Measurements from ENCODE around the gene ZNF785. TPM values are rescaled to one million over a fixed set of nuclear protein-coding genes. Genes with fewer than 3 reads are reported as not detected.
A peak's percentile ranks its signal among the peaks of the same experiment; 100 is the strongest.

The ZNF785 gene
- total and polyA plus RNA-seq, 2 donors (not counting 3 experiments of a cell fraction or from before 2014, with no cell fraction given): 7.8 to 21.9 TPM

GRCh38 chr16:30562021-30562420 lies 23.5 kb downstream of the ZNF785 start:
- BruUV-seq (replicated peaks): no TSS peak

DNA sequence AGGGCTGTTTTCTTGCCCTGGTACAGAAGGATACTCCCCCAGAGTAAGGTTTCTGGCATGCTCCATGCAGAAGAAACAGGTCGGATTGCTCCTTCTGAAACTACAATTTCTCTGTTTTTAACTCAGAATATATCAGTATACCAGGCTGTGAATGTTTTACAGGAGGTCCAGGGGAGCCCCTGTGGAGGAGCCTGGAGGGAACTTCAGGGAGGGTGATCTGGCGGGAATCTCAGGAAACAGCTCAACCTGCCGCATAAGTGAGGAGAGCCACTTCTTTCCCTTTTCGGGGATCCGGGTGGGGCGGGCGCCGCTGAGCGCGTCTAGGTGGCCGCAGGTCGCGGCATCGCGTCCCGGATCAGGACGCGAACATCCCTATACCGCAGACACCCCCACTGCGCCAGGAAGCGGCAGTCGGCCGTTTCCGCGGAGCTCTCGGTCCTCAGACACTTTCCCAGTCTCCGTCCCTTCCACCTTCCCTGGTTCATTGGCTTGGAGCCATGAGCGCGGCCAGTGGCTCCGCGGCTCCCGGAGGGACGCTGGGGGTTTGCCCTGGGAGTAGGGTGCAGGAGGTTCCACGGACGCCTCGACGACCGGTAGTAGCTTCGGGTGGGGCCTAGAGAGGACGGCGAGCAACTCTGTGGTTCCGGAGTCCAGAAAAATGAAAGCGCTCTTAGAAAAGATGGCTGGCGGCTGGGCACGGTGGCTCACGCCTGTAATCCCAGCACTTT lies 24.2 kb downstream of the ZNF785 start:
- H3K9me3 ChIP-seq (replicated peaks; ENCODE audit: control insufficient read depth, insufficient read depth, low read length): no peaks in the 10 kb centered on the region
- CTCF ChIA-PET: interaction anchor here (1.0 to 1.8 kb wide), 4 partner anchors 26 to 132 kb away, joined by 3 to 6 read pairs (median 4); partner anchors contain the start of genes DCTPP1 and ZNF747
- H4K20me1 ChIP-seq (replicated peaks; ENCODE audit: control insufficient read depth, extremely low read depth, insufficient read depth, low read length): no peaks in the 10 kb centered on the region
- FAIRE-seq: peak; percentile 63
- H3K27ac ChIP-seq (ENCODE audit: insufficient read depth, low read depth, low read length): peak overlapping the region; percentile 2
- dilution Hi-C loops (cut with MboI; ENCODE audit: extremely low pct_ligation_motif_present, low sequenced_read_pairs) (no loop called here), intact Hi-C loops (cut with micrococcal nuclease) (no loop called here)
- H3K4me2 ChIP-seq (ENCODE audit: insufficient read depth, low read length): peak overlapping the region; percentile 56
- TF ChIP-seq, protein P1, sequence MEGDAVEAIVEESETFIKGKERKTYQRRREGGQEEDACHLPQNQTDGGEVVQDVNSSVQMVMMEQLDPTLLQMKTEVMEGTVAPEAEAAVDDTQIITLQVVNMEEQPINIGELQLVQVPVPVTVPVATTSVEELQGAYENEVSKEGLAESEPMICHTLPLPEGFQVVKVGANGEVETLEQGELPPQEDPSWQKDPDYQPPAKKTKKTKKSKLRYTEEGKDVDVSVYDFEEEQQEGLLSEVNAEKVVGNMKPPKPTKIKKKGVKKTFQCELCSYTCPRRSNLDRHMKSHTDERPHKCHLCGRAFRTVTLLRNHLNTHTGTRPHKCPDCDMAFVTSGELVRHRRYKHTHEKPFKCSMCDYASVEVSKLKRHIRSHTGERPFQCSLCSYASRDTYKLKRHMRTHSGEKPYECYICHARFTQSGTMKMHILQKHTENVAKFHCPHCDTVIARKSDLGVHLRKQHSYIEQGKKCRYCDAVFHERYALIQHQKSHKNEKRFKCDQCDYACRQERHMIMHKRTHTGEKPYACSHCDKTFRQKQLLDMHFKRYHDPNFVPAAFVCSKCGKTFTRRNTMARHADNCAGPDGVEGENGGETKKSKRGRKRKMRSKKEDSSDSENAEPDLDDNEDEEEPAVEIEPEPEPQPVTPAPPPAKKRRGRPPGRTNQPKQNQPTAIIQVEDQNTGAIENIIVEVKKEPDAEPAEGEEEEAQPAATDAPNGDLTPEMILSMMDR (IDR thresholded peaks at IDR 0.05; ENCODE audit: extremely low read depth in 1 of 2, insufficient read depth in 1 of 2, low read depth in 1 of 2, low read length in 2 of 2): no peak
- TF ChIP-seq POLR2A (IDR thresholded peaks at IDR 0.05; ENCODE audit: low read depth, low read length) (peak; percentile 39), POLR2AphosphoS5 (IDR thresholded peaks at IDR 0.05; ENCODE audit: insufficient read depth, low read depth, low read length) (peak; percentile 13)
- H3K9ac ChIP-seq (replicated peaks; ENCODE audit: extremely low read depth, insufficient read depth, low read length): peak overlapping the region; percentile 51
- peaks cover 11% of the 10 kb centered on the region for H3K79me2 ChIP-seq (ENCODE audit: control insufficient read depth, insufficient read depth, low read length)
- H3K9me1 ChIP-seq (replicated peaks; ENCODE audit: control insufficient read depth, extremely low read depth, insufficient read depth, low read length): no peaks in the 10 kb centered on the region
- peak overlapping the region; percentile 97 for H2AFZ ChIP-seq (ENCODE audit: low read depth, low read length)
- H3K36me3 ChIP-seq (ENCODE audit: control insufficient read depth in 2 of 2, extremely low read depth in 1 of 2, insufficient read depth in 2 of 2, low read length in 2 of 2): no peaks in the 10 kb centered on the region
- peaks cover 9% of the 10 kb centered on the region for H3K4me1 ChIP-seq (ENCODE audit: control insufficient read depth, extremely low read depth, insufficient read depth, low read length)
- peaks cover 0 to 4% of the 10 kb centered on the region in 2 experiments for H3K27me3 ChIP-seq (ENCODE audit: control insufficient read depth in 2 of 2, insufficient read depth in 2 of 2, low read length in 2 of 2)
- POLR2A ChIA-PET: no interaction called here
- no TSS peak for BruUV-seq (replicated peaks)
- H3K4me3 ChIP-seq (replicated peaks in 1 of 3; ENCODE audit: insufficient read depth in 1 of 3, low read depth in 1 of 3, low read length in 3 of 3): peak overlapping the region in 2 of 3 experiments; percentile 45 to 52
- DNase-seq (ENCODE audit: low read depth, low spot score): peak; percentile 31

More at GRCh38 chr16:30562021-30562420, 23.5 kb downstream of the ZNF785 start:
- intact Hi-C loops (cut with micrococcal nuclease): no loop called here
- peaks cover 9% of the 10 kb centered on the region for H3K4me1 ChIP-seq (ENCODE audit: control insufficient read depth, extremely low read depth, insufficient read depth, low read length)
- peaks cover 9% of the 10 kb centered on the region for H3K79me2 ChIP-seq (ENCODE audit: control insufficient read depth, insufficient read depth, low read length)
- DNase-seq (ENCODE audit: low read depth, low spot score): no peak
- H3K9me3 ChIP-seq (replicated peaks; ENCODE audit: control insufficient read depth, insufficient read depth, low read length): no peaks in the 10 kb centered on the region
- TF ChIP-seq JUN (IDR thresholded peaks at IDR 0.05; ENCODE audit: borderline replicate concordance, insufficient read depth, insufficient read length, low read depth) (no peak), FOS (IDR thresholded peaks at IDR 0.05; ENCODE audit: borderline replicate concordance, insufficient read depth, low read length) (no peak), POLR2A (IDR thresholded peaks at IDR 0.05; ENCODE audit: low read depth, low read length) (no peak), MYC (IDR thresholded peaks at IDR 0.05; ENCODE audit: low read depth, low read length) (no peak)
- no peak overlapping the region for H3K9ac ChIP-seq (replicated peaks; ENCODE audit: extremely low read depth, insufficient read depth, low read length)
- H3K4me3 ChIP-seq (replicated peaks in 1 of 3; ENCODE audit: insufficient read depth in 1 of 3, low read depth in 1 of 3, low read length in 3 of 3): no peak overlapping the region
- no peaks in the 10 kb centered on the region for H4K20me1 ChIP-seq (replicated peaks; ENCODE audit: control insufficient read depth, extremely low read depth, insufficient read depth, low read length)
- ChIA-PET POLR2A (no interaction called here), CTCF (interaction anchor here (1.2 to 1.8 kb wide), 2 partner anchors 27 to 132 kb away, joined by 4 to 6 read pairs; partner anchors contain the start of genes DCTPP1 and ZNF747)
- H2AFZ ChIP-seq (ENCODE audit: low read depth, low read length): no peak overlapping the region
- H3K27me3 ChIP-seq (ENCODE audit: control insufficient read depth in 2 of 2, insufficient read depth in 2 of 2, low read length in 2 of 2): peaks cover 0 to 4% of the 10 kb centered on the region in 2 experiments
- H3K9me1 ChIP-seq (replicated peaks; ENCODE audit: control insufficient read depth, extremely low read depth, insufficient read depth, low read length): no peaks in the 10 kb centered on the region
- FAIRE-seq: no peak
- no peak overlapping the region for H3K4me2 ChIP-seq (ENCODE audit: insufficient read depth, low read length)
- no peak overlapping the region for H3K27ac ChIP-seq (ENCODE audit: insufficient read depth, low read depth, low read length)
- dilution Hi-C loops (cut with MboI; ENCODE audit: extremely low pct_ligation_motif_present, low sequenced_read_pairs): no loop called here
- H3K36me3 ChIP-seq (ENCODE audit: control insufficient read depth in 2 of 2, extremely low read depth in 1 of 2, insufficient read depth in 2 of 2, low read length in 2 of 2): no peaks in the 10 kb centered on the region
